ENCODE data around the gene C3orf49.

GRCh38 chr3:63842127-63842526 is 23.0 kb downstream of the C3orf49 start:
- TF ChIP-seq POLR2AphosphoS5 (IDR thresholded peaks at IDR 0.05): no peak
- TF ChIP-seq, protein P1, sequence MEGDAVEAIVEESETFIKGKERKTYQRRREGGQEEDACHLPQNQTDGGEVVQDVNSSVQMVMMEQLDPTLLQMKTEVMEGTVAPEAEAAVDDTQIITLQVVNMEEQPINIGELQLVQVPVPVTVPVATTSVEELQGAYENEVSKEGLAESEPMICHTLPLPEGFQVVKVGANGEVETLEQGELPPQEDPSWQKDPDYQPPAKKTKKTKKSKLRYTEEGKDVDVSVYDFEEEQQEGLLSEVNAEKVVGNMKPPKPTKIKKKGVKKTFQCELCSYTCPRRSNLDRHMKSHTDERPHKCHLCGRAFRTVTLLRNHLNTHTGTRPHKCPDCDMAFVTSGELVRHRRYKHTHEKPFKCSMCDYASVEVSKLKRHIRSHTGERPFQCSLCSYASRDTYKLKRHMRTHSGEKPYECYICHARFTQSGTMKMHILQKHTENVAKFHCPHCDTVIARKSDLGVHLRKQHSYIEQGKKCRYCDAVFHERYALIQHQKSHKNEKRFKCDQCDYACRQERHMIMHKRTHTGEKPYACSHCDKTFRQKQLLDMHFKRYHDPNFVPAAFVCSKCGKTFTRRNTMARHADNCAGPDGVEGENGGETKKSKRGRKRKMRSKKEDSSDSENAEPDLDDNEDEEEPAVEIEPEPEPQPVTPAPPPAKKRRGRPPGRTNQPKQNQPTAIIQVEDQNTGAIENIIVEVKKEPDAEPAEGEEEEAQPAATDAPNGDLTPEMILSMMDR (IDR thresholded peaks at IDR 0.05): no peak
- no peak for TF ChIP-seq EP300 (IDR thresholded peaks at IDR 0.05)
